HG03097 (cell line): Measurements from ENCODE around the gene SFI1.
"Not testable (repeated sequence)": the region's sequence is repeated elsewhere in the genome, so short reads cannot be mapped to it uniquely, and the experiment has no call there.

ENCODE experiments used
- ATAC-seq: cut with Tn5 transposase; IDR thresholded peaks from one replicate; pipeline ENCODE4 v1.9.1; 2021; ENCODE audit not compliant: unreplicated experiment, low FRiP score

SFI1 gene

GRCh38 chr22:31496007-31496734 lies at the start of gene SFI1:
Gene SFI1, plus strand, starts transcription at chr22:31496536. Its CDS starts 11,749 bp downstream, at chr22:31508285.
- peak; percentile 69 for ATAC-seq

DNA sequence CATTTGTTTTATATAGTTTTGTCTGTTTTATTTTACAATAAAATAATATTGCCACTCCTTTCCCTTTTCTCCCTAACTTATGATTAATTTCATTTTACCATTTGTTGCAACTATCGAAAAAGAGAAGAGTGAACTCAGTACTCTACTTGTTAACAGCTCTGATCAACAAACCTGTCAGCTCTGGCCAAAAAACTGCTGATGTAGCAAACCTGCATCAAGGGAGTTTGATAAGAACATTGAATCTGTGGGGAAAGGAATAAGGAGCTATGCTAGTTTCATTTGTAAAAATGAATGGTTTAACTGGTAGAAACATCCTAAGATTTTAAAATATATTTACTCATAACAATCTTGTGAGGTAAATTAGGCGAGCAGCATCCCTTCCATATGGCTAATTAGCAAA lies 49.6 kb upstream of the SFI1 start:
- no peak for ATAC-seq

- ATAC-seq: no peak
Observed at GRCh38 chr22:31447337-31447736, 49.0 kb upstream of the SFI1 start.

GRCh38 chr22:31448382-31448781 lies 48.0 kb upstream of the SFI1 start:
- no peak for ATAC-seq

DNA sequence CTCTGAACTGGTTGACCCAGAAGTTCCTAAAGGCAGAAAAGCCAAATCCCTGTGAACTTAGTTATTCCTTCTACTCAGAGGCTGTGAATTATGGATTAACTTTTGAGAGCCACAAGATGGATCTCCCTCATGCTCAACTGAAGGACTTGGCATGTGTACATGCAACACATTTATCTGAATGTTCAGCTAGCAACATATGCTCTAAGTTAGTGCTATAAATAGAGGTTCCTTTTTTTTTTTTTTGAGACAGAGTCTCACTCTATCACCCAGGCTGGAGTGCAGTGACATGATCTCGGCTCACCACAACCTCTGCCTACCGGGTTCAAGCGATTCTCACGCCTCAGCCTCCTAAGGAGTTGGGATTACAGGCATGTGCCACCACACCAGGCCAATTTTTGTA lies 46.8 kb upstream of the SFI1 start:
- ATAC-seq: no peak

DNA sequence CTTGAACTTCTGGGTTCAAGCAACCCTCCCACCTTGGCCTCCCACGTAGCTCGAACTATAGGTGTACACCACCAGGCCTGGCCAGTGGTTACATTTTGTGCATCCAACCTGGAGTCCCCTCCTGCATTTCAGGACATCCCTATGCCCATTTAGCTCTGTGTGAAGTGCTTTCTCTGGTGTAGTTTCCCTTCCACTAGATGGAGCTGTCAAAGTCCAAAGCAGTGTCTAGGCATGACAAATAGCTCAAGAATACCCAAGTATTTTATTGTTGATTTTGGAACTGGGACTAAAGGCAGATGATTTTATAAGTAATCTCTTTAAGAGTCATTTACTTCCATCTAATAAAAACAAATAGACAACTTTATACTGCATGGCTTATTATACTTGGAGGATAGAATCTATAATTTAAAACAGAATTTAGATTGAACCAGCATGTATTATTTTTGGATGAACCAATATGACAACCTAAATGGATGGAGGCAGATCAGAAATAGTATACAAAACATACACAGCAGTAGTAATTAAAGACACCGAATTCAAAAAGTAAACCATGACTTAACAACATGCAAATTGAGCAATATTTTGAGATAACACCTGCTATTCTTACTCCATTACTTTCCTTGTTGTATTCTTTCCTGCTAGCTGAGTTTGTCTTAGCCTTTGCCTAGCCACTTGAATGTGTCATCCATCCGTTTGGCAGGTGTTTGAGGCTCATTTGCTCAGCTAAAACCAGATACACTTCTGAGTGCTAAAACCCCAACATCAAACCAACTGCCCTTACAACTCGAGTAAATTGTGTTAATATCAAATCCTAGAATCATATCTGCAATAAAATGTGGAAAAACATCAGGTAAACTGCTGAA lies 44.4 kb upstream of the SFI1 start:
- ATAC-seq: no peak

GRCh38 chr22:31461699-31462098 lies 34.6 kb upstream of the SFI1 start:
- ATAC-seq: no peak

- no peak for ATAC-seq
Observed at GRCh38 chr22:31465307-31465706, 31.0 kb upstream of the SFI1 start.

DNA sequence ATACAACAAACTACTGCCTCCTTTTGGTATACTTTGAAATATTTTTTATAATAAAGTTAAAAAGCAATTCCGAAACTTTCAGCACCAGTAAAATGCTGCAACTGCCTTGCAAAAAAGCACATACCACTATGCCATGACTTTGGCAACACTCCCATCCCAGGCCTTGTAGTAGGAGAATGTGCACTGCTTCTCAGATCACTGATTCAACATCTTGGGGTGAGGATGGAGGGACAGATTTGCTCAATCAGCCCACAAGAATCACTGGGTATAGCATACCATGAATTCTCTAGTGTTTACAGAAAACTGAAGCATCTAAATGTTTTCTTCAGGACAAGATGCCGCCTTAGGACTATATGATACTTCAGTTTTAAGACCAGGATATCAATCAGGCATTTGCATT lies 21.6 kb upstream of the SFI1 start:
- ATAC-seq: no peak

- no peak for ATAC-seq
Observed at GRCh38 chr22:31475800-31476199, 20.5 kb upstream of the SFI1 start.

DNA sequence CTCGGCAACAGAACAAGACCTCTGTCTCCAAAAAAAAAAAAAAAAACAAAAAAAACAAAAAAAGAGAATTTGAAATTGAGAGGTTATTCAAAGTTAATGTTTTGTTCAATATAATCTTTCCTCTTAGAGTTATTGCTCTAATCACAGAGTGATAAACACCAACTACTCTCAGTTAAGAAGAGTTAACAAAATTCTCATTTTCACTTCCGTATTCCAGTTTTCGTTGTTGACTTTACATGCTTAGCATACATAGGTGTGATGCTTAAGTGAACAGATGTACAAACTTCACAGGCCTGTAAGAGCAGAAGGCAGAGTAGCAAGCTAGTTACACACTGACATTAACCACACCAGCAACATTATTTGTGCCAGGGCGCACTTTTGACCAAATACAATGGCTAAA lies 19.0 kb upstream of the SFI1 start:
- ATAC-seq: peak; percentile 59

- ATAC-seq: no peak
Observed at GRCh38 chr22:31481129-31481528, 15.2 kb upstream of the SFI1 start.

GRCh38 chr22:31482470-31482869 lies 13.9 kb upstream of the SFI1 start:
- not testable (repeated sequence) for ATAC-seq

- ATAC-seq: not testable (repeated sequence)
Observed at GRCh38 chr22:31486369-31486768, 10.0 kb upstream of the SFI1 start.

DNA sequence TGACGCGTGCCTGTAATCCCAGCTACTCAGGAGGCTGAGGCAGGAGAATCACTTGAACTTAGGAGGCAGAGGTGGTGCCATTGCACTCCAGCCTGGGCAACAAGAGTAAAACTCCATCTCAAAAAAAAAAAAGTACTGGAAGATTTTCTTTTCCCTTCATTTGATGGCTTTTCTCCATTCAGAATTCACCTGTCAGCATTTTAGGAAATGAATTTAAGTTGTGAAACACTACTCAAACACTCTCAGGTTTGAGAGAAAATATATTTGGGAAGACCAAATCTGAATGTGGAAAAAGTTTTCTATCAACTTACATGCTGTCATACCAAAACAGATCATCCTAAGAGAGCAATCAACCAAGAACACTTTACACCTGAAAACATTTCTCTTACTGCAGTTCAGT lies 9.4 kb upstream of the SFI1 start:
- ATAC-seq: no peak

- no peak for ATAC-seq
Observed at GRCh38 chr22:31488346-31488883, 7.9 kb upstream of the SFI1 start.

DNA sequence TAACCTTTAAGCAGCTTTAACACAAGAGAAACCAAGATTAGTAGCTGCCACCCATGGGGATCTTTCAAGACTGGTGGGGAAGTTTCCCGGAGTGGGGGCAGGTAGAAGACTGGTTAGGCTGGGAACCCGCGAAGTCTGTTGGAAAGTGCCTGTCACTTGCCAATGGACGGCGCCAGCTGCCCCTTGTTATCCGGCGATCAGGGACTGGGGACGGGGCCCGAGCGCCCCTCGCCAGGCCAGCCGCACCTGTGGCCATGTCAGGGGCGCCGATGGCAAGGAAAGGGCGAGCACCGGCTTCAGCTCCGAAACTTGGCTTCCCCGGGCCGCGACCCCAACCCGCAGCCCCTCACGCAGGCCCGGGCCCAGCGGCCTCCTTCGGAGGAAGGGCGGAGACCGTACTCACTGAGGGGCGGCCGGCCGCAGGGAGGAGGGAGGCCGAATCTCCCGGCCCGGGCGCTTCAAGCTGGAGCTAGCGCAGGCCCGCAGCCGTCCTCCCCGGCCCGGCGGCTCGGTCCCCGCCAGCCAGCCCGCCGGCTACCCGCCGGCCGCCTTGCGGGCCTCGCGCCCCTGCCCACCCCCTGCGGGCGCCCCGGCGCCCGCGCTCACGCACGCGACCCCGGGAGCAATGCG lies 7.2 kb upstream of the SFI1 start:
- ATAC-seq: peak; percentile 10

DNA sequence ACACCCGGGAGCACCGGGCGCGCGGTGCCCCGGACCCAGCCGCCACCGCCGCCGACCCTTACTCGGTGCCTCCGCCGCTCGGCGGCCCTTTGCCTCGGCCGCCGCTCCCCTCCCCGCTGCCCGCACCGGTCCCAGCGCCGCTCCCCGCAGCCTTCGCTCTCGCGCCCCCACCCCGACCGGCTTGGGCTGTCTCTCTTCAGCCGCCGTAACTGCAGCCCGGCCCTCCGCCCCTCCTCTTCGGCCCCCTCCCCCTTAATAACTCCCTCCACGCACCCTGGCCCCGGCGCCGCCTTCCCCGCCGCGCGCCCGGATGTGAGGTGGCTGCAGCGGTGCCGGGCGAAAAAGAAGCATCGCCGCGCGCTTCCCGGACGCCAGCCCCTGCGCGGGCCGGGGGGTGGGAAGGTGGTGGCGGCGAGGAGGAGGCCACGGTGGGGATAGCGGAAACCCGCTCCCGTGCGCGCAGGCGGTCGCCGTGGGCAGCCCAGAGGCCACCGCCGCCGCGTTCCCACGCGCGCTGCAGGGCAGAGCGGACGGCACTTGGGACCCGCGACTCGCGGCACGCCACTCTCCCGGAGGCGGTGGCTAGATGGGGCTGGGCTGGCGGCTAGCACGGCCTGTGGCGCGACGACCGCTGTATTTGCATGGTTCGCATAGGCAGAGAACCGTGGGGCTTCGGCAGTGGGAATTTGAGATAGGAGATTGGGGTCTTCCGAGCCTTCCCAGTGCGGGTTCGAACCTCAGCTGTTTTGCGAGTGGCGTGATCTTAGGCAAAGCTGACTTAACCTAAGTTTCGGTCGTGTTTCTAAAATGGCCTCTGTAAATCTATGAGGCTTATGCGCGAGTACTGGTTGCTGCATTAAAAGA lies 6.5 kb upstream of the SFI1 start, which contains the start of gene EIF4ENIF1:
TSS of gene EIF4ENIF1 (minus strand) at position 211 of the 864 bp plus-strand sequence. CDS start 1,124 bp downstream, outside the sequence.
- ATAC-seq: peak; percentile 35

DNA sequence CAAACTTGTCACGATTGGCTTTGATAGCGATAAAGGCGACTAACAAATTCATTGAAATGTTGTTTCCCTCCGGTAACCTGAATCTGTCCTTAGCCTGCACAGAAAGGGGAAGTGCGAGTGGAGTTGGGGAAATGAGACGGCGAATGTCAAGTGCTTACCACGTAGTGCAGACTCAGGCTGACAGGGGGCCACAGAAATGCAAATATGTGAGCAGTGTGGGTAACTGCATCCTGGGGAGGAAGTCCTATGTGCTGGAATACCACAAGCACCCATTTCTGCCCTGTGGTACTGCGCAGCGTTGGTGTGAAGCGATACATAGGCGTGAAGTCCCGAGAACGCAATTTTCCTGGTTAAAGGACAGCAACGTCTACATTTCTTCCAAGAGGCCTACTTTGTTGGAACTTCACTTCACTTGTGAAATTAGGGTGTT lies 5.8 kb upstream of the SFI1 start:
- peak; percentile 51 for ATAC-seq
